ENCODE results near the gene VPS54.
"Not testable (repeated sequence)": the region's sequence is repeated elsewhere in the genome, so short reads cannot be mapped to it uniquely, and the experiment has no call there.

VPS54 gene

GRCh38 chr2:64023485-64024258, 4.4 kb upstream of the VPS54 start:
- no peak for DNase-seq (ENCODE audit: low read depth in 2 of 2)

DNA sequence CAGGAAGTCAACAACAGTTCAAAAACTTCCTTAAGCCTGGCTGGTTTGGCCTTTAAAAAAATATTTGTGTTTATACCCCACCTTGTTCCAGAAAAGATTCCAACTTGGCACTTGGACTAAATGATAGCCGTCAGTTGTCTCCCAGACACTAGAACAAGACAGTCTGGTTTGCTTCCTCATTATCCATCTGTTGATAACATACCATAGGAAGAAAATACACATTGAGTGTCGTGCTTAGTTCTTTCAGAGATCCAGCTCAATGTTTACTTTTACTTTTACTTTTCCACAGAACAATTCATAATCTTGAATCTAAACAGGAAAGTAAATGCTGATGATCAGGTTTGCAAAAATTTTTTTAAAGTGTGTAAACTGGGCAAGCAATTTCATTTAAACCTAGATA, 2.4 kb upstream of the VPS54 start:
- no peak for DNase-seq (ENCODE audit: low read depth in 2 of 2)

GRCh38 chr2:64019975-64020528, 824 bp upstream of the VPS54 start:
- no peak for DNase-seq (ENCODE audit: low read depth in 2 of 2)

DNA sequence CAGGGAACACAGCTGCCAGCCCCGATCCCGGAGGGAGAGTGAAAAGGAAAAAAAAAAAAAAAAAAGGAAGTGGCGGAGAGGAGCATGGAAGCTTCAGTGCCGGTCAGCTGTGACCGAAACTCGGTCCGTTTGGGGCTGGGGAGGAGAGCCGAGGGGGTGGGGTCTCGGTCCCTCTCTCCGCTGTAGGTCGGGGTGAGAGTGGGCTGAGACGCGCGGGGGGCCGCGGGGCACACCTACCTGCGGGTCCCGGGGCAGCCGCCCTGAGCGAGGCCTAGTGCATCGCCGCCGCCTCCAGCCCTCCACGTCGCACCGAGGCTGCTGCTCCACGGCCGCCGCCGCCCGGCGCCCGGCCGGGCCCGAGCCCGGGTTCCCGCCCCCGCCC, 536 bp downstream of the VPS54 start:
- peak in 1 of 2 donors; percentile 10 for DNase-seq (ENCODE audit: low read depth in 2 of 2)

- no peak for DNase-seq (ENCODE audit: low read depth in 2 of 2)
Measured at GRCh38 chr2:64017811-64018700, 1.2 kb downstream of the VPS54 start.

GRCh38 chr2:64015898-64016297, 3.3 kb downstream of the VPS54 start:
- DNase-seq (ENCODE audit: low read depth in 2 of 2) = no peak

DNA sequence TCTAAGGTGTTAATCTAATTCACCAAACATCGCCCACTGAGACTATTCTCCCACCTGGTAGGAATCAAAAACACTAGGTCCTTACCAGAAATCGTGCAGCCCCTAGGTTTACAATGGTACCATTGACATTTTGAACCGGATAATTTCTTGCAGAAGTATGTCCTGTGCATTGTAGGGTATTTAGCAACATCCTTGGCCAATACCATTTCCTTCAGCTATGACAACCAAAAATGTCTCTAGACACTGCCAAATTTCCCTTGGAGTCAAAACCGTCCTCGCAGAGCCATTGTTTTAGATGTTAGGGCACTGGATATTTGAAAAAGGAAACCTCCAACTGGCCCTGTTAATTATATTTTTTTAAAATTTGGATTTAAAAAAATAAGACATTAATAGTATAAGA, 3.8 kb downstream of the VPS54 start:
- DNase-seq (ENCODE audit: low read depth in 2 of 2) = no peak

DNA sequence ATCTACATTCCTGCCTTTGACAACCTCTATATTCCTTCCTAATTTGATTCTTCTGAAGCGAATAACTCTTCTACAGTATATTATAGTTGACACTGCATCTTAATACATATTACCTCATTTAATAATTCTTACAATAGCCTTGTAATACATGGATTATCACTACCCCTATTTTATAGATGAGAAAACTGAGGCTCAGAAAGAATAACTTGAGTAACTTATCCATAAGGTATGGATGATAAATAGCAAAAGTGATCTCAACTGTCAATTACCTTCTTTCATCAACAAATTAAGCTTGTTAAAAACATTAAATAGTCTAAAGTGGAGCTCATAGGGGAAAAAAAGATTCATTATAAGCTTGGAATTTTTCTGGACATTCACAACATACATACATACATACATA, 4.6 kb downstream of the VPS54 start:
- no peak for DNase-seq (ENCODE audit: low read depth in 2 of 2)

DNA sequence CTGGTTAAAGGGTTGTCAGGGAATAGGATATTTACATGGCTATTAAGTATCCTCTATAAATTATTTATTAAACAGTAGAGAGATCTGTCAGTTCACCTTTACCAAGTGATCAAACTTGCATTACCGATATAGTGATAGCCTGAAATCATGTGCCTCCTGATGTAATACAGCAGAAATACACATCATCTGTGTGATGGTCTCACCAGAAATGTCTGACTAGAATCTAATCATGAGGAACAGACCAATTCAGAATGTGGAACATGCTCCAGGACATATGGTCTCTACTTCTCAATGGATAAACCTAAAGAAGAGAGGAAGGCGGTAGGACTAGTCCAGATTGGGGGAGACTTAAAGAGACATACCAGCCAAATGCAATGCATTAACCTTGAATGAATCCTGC, 6.2 kb downstream of the VPS54 start:
- no peak for DNase-seq (ENCODE audit: low read depth in 2 of 2)

DNA sequence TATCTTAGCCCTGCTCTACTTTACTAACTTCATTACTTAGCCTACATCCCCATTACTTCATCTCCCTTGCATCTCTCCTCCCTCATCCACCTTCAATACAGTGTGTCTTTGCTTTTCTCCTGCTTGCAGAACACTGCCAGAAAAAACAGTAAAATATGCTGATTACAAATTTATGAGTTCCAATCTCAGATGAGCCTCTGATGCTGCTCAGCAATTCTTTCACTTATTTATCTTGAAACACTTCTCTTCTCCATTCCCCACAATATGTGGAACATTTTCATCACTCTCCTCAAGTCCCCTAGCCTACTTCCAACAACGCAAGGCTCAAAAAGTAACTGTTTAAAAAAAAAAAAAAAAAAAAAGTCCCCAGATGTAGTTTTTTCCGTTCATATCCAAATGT, 7.1 kb downstream of the VPS54 start:
- DNase-seq (ENCODE audit: low read depth in 2 of 2) = no peak

- no peak for DNase-seq (ENCODE audit: low read depth in 2 of 2)
Measured at GRCh38 chr2:64008434-64009009, 10.7 kb downstream of the VPS54 start.

GRCh38 chr2:64007924-64008323, 11.3 kb downstream of the VPS54 start:
- no peak for DNase-seq (ENCODE audit: low read depth in 2 of 2)

GRCh38 chr2:64005707-64006356, 13.4 kb downstream of the VPS54 start:
- DNase-seq (ENCODE audit: low read depth in 2 of 2) = no peak

DNA sequence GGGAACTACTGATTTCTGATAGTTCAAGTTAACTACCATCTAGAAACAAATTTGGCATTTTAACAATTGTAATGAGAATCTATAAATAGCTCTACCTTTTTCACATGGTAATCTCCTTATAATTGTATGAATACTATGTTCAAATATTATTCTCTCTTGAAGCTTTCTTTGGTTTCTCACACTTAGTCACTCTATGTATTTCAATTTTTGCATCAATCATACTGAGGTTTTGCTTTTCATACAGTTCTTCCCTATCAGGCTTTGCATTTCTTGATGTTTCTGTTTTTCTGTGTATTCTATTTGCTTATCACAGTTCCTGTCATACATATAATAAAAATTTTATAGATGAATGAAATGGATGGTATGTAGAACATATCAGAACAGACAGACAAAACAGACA, 16.0 kb downstream of the VPS54 start:
- DNase-seq (ENCODE audit: low read depth in 2 of 2) = no peak

- DNase-seq (ENCODE audit: low read depth in 2 of 2) = no peak
Measured at GRCh38 chr2:64001382-64002101, 17.7 kb downstream of the VPS54 start.

- DNase-seq (ENCODE audit: low read depth in 2 of 2) = no peak
Measured at GRCh38 chr2:64000630-64001381, 18.4 kb downstream of the VPS54 start.

DNA sequence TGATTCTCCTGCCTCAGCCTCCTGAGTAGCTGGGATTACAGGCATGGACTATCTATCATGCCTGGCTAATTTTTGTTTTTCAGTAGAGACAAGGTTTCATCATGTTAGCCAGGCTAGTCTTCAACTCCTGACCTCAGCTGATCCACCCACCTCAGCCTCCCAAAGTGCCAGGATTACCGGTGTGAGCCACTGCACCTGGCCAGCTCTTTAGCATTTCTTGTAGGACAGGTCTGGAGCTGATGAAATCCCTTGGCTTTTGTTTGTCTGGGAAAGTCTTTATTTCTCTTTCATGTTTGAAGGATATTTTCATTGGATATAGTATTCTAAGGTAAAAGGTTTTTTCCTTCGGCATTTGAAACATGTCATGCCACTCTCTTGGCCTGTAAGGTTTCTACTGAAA, 20.2 kb downstream of the VPS54 start:
- no peak for DNase-seq (ENCODE audit: low read depth in 2 of 2)

DNA sequence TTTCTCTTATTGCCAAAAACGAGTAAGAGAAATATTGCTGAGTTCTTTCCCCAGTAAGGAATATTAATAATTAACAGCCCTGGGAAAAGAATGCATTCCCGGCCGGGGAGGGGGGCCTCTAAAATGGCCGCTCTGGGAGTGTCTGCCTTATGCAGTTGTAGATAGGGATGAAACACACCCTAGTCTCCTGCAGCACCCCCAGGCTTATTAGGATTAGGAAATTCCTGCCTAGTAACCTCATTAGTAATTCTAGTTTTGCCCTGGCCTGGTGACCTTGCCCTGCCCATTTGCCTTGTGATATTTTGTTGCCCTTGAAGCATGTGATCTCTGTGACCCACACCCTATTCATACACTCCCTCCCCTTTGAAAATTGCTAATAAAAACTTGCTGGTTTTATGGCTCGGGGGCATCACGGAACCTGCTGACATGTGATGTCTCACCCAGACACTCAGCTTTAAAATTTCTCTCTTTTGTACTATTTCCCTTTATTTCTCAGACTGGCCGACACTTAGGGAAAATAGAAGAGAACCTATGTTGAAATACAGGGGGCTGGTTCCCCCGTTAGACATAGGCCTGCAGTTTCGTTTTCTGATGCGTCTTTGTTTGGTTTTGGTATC, 22.5 kb downstream of the VPS54 start:
- not testable (repeated sequence) for DNase-seq (ENCODE audit: low read depth in 2 of 2)

- DNase-seq (ENCODE audit: low read depth in 2 of 2) = not testable (repeated sequence)
Measured at GRCh38 chr2:63994329-63995070, 24.7 kb downstream of the VPS54 start.
